A549 treated with Hydrocortisone at 1 μM for 4 hours (cell line): ENCODE data around the gene PTPRE. TPM values are rescaled to one million over a fixed set of nuclear protein-coding genes. Genes with fewer than 3 reads are reported as not detected.

ENCODE experiments used
- total RNA-seq: library from RNA; stranded (reverse); fragments of 200-300 nt; extraction: Qiagen RNA extraction; gene quantifications from 5 replicates; pipeline ENCODE4 v1.2.3, GENCODE V29; 2022

Gene PTPRE, protein sequence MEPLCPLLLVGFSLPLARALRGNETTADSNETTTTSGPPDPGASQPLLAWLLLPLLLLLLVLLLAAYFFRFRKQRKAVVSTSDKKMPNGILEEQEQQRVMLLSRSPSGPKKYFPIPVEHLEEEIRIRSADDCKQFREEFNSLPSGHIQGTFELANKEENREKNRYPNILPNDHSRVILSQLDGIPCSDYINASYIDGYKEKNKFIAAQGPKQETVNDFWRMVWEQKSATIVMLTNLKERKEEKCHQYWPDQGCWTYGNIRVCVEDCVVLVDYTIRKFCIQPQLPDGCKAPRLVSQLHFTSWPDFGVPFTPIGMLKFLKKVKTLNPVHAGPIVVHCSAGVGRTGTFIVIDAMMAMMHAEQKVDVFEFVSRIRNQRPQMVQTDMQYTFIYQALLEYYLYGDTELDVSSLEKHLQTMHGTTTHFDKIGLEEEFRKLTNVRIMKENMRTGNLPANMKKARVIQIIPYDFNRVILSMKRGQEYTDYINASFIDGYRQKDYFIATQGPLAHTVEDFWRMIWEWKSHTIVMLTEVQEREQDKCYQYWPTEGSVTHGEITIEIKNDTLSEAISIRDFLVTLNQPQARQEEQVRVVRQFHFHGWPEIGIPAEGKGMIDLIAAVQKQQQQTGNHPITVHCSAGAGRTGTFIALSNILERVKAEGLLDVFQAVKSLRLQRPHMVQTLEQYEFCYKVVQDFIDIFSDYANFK
- total RNA-seq, result 3.5 to 6.0 TPM (median 5.6 TPM) in 5 replicates

DNA sequence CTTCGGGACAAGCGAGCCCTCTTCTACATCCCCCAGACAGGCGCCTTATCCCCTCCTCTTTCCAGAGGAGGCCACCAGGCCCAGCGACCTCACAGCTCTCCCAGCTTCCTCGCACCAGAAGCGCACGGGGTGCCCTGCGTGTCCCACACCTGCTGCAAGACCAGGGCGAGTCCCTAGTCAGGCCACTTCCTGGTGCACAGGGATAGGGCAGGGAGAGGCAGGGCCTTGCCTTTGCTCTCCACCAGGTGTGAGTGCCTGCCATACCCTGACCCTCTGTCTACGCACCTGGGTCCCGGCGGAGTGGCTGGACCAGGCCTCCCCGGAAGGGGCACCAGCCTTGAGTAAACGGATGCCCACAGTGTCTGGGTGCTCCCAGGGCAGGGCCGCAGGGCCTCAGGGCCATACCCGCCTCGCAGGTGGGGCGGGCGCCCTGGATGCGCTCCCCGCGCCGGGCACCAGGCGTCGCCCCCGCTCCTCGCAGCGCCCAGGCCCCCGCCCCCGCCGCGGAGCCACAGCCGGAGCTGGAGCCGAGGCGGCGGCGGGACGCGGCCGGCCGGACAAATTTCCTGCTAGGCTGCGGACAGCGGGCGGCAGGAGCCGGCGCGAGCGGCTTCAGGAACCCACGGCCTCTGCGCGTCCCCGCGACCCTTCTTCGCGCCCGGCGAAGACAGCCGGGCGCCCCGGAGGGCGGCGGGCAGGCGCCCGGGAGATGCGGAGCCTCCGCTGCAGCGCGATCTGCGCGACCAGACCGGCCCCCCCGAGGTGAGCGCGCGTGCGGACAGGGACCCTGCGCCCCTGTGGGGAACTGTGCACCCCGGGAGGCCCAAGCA, at the start of gene PTPRE:
Gene PTPRE, plus strand, starts transcription at position 556 of the 830 bp plus-strand sequence. CDS start 133,779 bp downstream, outside the sequence.

DNA sequence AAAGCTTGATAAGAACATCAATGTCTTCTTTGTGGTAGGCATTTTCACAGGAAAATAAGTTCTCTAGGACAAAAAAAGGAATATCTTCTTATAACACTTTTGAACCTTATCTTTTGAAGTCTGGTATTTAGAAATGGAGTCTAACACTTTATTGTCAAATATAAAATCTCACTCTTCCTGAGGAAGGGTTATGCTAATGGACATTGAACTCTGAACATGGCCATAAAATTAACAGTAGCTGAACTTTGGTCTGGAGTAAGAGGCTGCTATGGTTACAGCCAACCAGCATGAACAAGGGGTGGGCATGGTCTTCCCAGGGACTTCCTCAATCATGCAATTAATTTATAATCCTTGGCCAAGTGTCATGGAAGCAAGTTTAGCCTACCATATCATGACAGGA, 14.2 kb upstream of the PTPRE start, which contains the start of gene CLRN3:
Gene CLRN3, minus strand, starts transcription at position 199 of the 400 bp plus-strand sequence. Its CDS starts 157 bp downstream, at position 42.

DNA sequence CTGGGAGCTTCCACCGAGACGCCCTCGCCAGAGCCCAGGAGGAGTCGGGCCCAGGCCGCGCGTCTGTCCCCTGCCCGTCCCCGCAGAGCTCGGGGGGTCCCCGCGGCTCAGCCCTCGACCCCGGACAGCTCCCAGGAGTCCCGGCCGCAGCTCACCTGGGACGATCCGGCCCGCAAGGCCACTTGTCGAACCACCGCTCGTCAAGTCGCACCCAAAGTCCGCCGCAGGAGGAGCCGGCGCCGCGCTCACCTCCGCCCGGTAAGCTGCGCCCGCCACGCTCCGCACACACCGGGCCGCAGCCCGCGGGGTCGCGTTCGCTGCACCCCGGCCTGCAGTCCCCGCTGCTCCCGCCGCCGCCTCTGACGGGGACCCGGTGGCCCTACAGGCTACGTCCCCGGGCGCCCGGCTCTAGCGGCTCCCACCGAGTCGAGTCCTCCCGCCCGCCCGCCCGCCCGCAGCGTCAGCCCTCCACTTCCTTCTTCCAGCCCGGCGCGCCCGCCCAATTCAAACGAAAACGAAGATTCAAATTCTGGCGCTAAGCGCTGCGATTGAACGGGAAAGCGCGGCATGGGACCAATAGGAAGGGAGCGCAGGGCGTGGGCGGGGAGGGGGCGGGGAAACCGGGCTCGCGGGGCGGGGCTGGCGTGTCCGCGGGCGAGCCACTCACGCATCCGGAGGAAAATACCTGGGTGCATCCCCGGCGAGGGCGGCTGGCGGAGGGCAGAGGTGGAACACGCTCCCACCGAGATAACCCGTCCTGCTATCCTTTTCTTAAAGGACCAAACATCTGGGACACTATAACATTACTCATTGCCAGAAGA, 219.3 kb downstream of the PTPRE start, which contains the start of gene MKI67:
Gene MKI67, minus strand, starts transcription at position 480 of the 821 bp plus-strand sequence. CDS start 756 bp downstream, outside the sequence.

Other genes starting within 250 kb of the PTPRE start
- not detected in 5 replicates for gene FOXI2, start 169.9 kb upstream of the PTPRE start, total RNA-seq
- gene CLRN3, start 14.2 kb upstream of the PTPRE start, total RNA-seq, result not detected in 5 replicates
- gene MKI67, start 219.3 kb downstream of the PTPRE start, total RNA-seq, result 57.6 to 86.2 TPM (median 60.4 TPM) in 5 replicates